Prostate gland (tissue), 2 donors: Measurements from ENCODE around the gene IRGQ. TPM values are rescaled to one million over a fixed set of nuclear protein-coding genes. Genes with fewer than 3 reads are reported as not detected.
"Not testable (repeated sequence)": the region's sequence is repeated elsewhere in the genome, so short reads cannot be mapped to it uniquely, and the experiment has no call there.

Source experiments
- DNase-seq: peaks from one replicate; pipeline ENCODE4 v3.0.0-alpha.2; 2019; ENCODE audit warnings: low spot score
- H3K27ac ChIP-seq, 2 donors: fragments of 200-600 bp; sonication (generic); 2 replicates each; pipeline ENCODE4 v1.5.1; 2017 to 2019
- H3K27me3 ChIP-seq: fragments of 200-600 bp; sonication (generic); replicated peaks from 2 replicates; pipeline ENCODE4 v1.5.1; 2019; ENCODE audit not compliant: insufficient read depth
- H3K36me3 ChIP-seq, 2 donors: fragments of 200-600 bp; sonication (generic); 1 replicate in 1 of 2; 2 replicates in 1 of 2; pipeline versions ENCODE4 v1.5.1 to v1.8.1; 2017 to 2019
- H3K4me1 ChIP-seq: fragments of 200-600 bp; sonication (generic); replicated peaks from 2 replicates; pipeline ENCODE4 v1.5.1; 2019
- H3K4me3 ChIP-seq, 2 donors: fragments of 200-600 bp; sonication (generic); 2 replicates each; pipeline ENCODE4 v1.5.1; 2017 to 2019
- H3K9me3 ChIP-seq: fragments of 200-600 bp; sonication (generic); 2 replicates; pipeline ENCODE4 v1.5.1; 2017
- CTCF ChIP-seq, 4 experiments: fragments of 200-600 bp in 2 of 4; fragments of 450-650 bp in 2 of 4; sonication (generic) in 2 of 4; IDR thresholded peaks; 1 replicate in 3 of 4; 2 replicates in 1 of 4; pipeline ENCODE4 v1.5.1; 2016 to 2019; ENCODE audit warnings: antibody characterized with exemption in 4 of 4, mild to moderate bottlenecking in 2 of 4, moderate library complexity in 2 of 4
- POLR2A ChIP-seq: fragments of 450-650 bp; IDR thresholded peaks from one replicate; pipeline ENCODE4 v1.6.1; 2016; ENCODE audit warnings: antibody characterized with exemption, mild to moderate bottlenecking
- POLR2AphosphoS5 ChIP-seq: sonication (generic); formaldehyde crosslinking; IDR thresholded peaks from one replicate; pipeline ENCODE4 v1.6.1; 2017; ENCODE audit warnings: antibody characterized with exemption
- WGBS: methylation state at CpG from one replicate; pipeline ENCODE4 v1.1.5; 2018; 5-methylcytosine and 5-hydroxymethylcytosine counted together
- intact Hi-C: fragments of 100-400 bp; cut with DNase I; formaldehyde crosslinking; loops from one replicate; pipeline ENCODE4 v1.14.2; 2022
- total RNA-seq, 2 donors: library from RNA; depleted of rRNA; stranded (reverse); fragments of >200 nt; gene quantifications; one replicate each; pipeline ENCODE4 v1.1.0, GENCODE V29; 2016

IRGQ gene
- total RNA-seq, 2 donors from 2014 or later, result 28.3 to 30.4 TPM

- no peak for TF ChIP-seq CTCF (IDR thresholded peaks at IDR 0.05)
- no peak for TF ChIP-seq POLR2A
- TF ChIP-seq POLR2AphosphoS5, result no peak
- Histone ChIP-seq H3K27me3 (no peaks in the 10 kb centered on the region), H3K4me3 (no peak overlapping the region), H3K4me1 (peaks cover 3% of the 10 kb centered on the region), H3K9me3 (no peaks in the 10 kb centered on the region), H3K27ac (peak overlapping the region in 1 of 2 donors; percentile 50), H3K36me3 (no peaks in the 10 kb centered on the region)
- intact Hi-C loops, result no loop called here
- WGBS, result 64% methylated on average over 14 of the region's 14 CpGs
- DNase-seq, result no peak
Observed at GRCh38 chr19:43636121-43636683, 40.3 kb upstream of the IRGQ start.

GRCh38 chr19:43635561-43635940 is 39.6 kb upstream of the IRGQ start:
- H3K27me3 ChIP-seq, H3K36me3 ChIP-seq, H3K9me3 ChIP-seq, intact Hi-C loops, H3K4me1 ChIP-seq, DNase-seq: not testable (repeated sequence)
- Histone ChIP-seq H3K27ac (peak overlapping the region; percentile 50 to 54), H3K4me3 (peak overlapping the region in 1 of 2 donors; percentile 16)
- WGBS, result 24% methylated on average over 2 of the region's 2 CpGs

- H3K36me3 ChIP-seq, result no peaks in the 10 kb centered on the region
- no peaks in the 10 kb centered on the region for H3K4me1 ChIP-seq
- H3K4me3 ChIP-seq, result peak overlapping the region; percentile 14 to 16
- no peak for DNase-seq
- 7% methylated on average over 17 of the region's 17 CpGs for WGBS
- peak overlapping the region; percentile 50 to 54 for H3K27ac ChIP-seq
- H3K9me3 ChIP-seq, result no peaks in the 10 kb centered on the region
- intact Hi-C loops, result no loop called here
- TF ChIP-seq CTCF (IDR thresholded peaks at IDR 0.05), result no peak
- no peak for TF ChIP-seq POLR2AphosphoS5
- no peak for TF ChIP-seq POLR2A
- no peaks in the 10 kb centered on the region for H3K27me3 ChIP-seq
Observed at GRCh38 chr19:43634872-43635560, 39.1 kb upstream of the IRGQ start.

- Histone ChIP-seq H3K4me3 (peak overlapping the region; percentile 14 to 16), H3K9me3 (no peaks in the 10 kb centered on the region), H3K36me3 (no peaks in the 10 kb centered on the region), H3K4me1 (no peaks in the 10 kb centered on the region), H3K27ac (peak overlapping the region; percentile 50 to 54), H3K27me3 (no peaks in the 10 kb centered on the region)
- 10% methylated on average over 5 of the region's 5 CpGs for WGBS
- intact Hi-C loops, result no loop called here
- no peak for DNase-seq
- TF ChIP-seq CTCF (IDR thresholded peaks at IDR 0.05), result no peak
- no peak for TF ChIP-seq POLR2A
- TF ChIP-seq POLR2AphosphoS5, result no peak
Observed at GRCh38 chr19:43634506-43634871, 38.6 kb upstream of the IRGQ start.

- Histone ChIP-seq H3K27me3 (no peaks in the 10 kb centered on the region), H3K9me3 (no peaks in the 10 kb centered on the region), H3K27ac (no peak overlapping the region), H3K4me1 (no peaks in the 10 kb centered on the region), H3K4me3 (no peak overlapping the region), H3K36me3 (no peaks in the 10 kb centered on the region)
- no peak for DNase-seq
- WGBS, result 66% methylated on average over 5 of the region's 5 CpGs
- intact Hi-C loops, result no loop called here
- TF ChIP-seq POLR2A, result no peak
- TF ChIP-seq POLR2AphosphoS5, result peak; percentile 23
Observed at GRCh38 chr19:43634068-43634467, 38.1 kb upstream of the IRGQ start.

- Histone ChIP-seq H3K27ac (no peak overlapping the region), H3K4me3 (no peak overlapping the region), H3K36me3 (no peaks in the 10 kb centered on the region), H3K9me3 (no peaks in the 10 kb centered on the region), H3K4me1 (no peaks in the 10 kb centered on the region), H3K27me3 (no peaks in the 10 kb centered on the region)
- WGBS, result 86% methylated on average over 4 of the region's 4 CpGs
- no peak for DNase-seq
- intact Hi-C loops, result no loop called here
- TF ChIP-seq POLR2A (no peak), POLR2AphosphoS5 (no peak), CTCF (IDR thresholded peaks at IDR 0.05) (no peak)
Observed at GRCh38 chr19:43633520-43633919, 37.6 kb upstream of the IRGQ start.
